CD4-positive, alpha-beta T cell treated with Interleukin-6 at 100 ng/mL for 8 hours (primary cell): ENCODE measurements around the gene L3MBTL2.
"Not testable (repeated sequence)": the region's sequence is repeated elsewhere in the genome, so short reads cannot be mapped to it uniquely, and the experiment has no call there.

Experiments
- DNase-seq: peaks from one replicate; pipeline ENCODE4 v3.0.0-alpha.2; 2020; ENCODE audit warnings: mixed read lengths, low spot score

L3MBTL2 gene

DNA sequence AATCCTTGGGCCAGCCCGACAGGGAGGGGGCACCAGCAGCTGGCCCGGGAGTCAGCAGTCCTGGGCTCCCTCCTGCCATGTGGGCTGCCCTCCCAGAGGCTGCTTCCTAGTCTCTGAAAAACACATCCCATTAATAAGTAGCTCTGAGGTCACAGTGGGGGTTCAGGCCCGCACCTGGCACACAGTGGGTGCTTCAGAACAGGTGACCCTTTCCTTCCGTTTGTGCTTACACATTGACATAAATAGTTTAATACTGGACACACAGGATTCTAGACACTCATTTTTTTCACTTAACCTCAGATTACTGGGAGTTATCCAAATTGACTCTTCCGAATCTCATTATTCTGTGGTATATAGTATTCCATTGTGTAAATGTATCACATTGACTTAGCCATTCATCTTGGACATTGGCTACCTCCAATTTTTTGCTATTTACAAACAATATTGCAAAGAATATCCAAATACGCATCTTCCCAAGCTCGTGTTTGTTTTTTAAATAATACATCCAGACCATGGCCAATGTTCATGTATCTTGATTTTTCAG, 36.1 kb downstream of the L3MBTL2 start:
- no peak for DNase-seq

DNA sequence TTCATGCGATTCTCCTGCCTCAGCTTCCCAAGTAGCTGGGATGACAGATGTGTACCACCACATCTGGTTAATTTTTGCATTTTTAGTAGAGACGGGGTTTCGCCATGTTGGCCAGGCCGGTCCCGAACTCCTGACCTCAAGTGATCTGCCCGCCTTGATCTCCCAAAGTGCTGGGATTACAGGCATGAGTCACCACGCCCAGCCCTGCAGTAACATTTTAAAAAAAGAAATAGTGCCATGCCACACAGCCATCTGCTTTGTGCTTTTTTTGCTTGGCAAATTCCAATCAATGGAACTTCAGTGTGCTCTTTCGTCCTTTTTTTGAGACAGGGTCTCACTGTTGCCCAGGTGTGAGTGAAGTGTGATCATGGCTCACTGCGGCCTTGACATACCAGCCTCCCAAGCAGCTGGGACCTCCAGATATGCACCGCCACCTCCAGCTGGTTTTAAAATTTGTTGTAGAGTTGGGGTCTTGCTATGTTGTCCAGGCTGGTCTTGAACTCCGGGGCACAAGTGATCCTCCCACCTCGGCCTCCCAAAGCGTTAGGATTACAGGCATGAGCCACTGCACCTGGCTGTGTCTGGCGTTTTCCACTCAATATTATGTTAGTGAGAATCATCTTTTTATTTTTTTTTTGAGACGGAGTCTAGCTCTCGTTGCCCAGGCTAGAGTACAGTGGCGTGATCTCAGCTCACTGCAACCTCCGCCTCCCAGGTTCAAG, 37.4 kb downstream of the L3MBTL2 start:
- DNase-seq = no peak

DNA sequence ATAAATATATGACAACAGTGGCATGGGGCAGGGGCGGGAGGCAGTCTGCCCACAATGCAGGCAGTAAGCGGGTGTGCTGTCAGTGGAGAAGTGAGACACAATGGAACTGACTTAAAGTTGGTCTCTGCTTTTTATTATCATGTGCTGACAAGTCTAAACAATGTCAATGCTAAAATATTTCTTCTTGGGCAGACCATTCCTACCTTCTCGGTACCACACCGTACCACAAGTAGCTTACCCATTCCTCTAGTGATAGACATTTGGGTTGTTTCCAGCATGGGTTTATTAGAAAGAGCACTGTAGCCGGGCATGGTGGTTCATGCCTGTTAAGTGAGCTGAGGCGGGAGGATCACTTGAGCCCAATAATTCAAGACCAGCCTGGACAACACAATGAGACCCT, 38.2 kb downstream of the L3MBTL2 start:
- no peak for DNase-seq

DNA sequence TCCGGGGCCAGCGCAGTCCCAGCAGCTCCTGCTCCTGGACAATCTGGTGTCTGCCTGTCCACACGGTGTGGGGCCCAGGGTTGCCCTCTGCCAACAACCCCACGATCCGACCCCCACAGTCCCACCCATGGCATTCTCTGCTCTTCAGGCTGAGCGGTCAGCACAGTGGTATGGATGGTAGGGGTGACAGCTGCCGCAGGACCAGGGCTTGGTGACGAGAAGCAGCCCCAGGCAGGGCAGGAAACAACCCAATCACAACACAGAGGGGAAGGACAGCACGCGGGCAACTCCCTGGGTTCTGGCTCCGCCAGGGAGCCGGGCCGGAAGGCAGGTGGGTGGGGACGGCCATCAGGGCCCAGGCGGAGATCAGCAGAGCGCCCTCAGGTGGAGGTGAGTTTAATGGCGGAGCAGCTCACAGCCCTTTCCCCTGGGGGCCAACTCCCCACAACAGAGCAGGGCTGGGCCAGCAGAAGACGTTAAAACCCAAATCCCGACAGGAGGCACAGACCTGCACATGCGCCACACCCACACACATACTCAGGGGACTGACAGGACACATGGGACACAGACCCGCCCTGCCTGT, 40.9 kb downstream of the L3MBTL2 start:
- no peak for DNase-seq

DNA sequence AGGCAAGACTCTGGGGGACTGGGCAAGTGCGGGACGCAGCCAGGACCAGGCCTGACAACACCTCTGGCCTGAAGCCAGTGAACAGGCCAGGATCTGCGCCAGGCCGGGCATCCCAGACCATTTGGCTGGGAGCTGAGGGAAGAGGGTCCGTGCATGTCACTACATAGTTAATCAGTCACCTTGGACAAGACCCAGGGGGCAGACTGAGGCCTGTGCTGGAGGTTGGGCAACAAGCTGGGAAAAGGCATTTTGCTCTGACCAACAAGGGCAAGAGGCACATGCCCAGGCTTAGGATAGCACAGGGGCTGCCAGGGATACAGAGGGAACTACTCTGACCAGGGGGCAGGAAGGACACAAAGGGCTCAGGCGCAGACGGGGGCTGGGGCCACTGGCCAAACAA, 42.6 kb downstream of the L3MBTL2 start:
- DNase-seq = no peak

DNA sequence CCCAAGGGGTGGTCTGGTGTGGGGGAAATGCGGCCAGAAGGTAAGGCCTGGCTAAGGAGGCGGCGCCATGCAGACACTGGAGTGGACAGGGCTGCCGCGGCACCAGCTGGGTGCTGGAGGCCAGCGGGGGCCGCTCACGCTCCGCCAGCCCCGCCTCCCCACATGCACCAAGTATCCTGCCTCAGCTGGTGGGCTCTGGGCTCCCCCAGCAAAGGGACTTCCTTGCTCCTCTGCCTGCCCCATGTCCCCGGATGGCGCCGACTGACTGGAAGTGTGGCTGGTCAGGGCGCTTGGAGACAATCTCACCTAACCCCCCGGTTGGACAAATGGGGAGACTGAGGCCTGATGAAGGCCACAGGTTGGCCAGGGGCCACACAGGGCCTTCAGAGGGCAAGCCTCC, 43.2 kb downstream of the L3MBTL2 start:
- no peak for DNase-seq

DNA sequence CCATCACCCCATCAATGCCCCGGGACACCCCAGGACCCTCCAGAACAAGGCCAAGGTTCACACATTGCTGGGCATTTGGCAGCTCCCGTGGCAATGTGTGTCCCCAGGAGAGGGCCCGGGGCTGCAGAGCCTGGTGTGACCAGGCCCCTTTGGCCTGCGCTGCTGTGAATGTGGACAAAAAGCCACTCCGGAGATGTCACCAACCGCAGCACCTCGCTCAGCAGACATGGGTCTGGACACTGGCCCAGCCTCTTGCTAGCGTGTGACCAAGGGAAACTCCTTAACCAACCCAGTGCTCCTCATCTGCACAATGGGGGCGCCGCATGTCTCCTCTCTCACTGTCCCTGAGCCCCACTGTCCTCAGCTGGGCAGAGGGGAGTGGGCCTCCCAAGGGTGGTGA, 43.6 kb downstream of the L3MBTL2 start:
- DNase-seq = no peak

DNA sequence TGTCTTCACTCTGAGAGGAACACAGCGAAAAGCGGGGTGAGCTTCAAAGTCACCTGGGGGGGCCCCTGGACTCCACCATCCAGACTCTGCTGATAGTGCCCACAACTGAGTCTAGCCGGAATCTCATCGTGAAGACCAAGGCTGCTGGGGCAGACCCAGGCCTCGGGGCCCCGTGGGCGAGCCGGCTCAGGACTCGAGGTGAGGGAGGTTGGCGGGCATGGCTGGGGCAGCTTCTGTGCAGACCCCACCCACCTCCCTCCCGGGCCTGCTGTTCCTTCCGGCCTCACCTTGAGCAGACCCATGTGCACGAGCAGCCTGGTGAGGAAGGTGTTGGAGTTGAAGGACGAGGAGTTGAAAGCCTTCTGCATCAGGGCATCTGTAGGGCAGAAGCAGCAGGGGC, 44.3 kb downstream of the L3MBTL2 start:
- DNase-seq = no peak

DNA sequence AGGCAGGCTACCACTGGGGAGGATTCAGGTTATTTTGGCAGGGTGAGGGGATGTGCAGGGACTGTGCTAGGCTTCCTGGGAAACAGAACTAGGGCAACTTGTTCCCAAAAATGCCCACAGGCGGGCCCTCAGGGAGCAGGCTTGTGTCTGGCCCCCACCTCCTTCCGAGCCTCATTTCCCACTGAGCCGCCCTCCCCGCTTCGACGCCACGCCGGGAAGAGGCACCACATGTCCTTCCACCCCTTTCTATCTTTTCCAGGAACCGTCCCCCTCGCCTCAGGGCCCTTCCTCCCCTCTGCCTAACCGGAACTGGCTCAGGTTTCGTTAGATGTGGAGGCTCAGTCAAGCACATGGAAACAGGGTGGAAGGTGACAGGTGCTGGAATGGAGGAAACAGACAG, 45.0 kb downstream of the L3MBTL2 start:
- no peak for DNase-seq

DNA sequence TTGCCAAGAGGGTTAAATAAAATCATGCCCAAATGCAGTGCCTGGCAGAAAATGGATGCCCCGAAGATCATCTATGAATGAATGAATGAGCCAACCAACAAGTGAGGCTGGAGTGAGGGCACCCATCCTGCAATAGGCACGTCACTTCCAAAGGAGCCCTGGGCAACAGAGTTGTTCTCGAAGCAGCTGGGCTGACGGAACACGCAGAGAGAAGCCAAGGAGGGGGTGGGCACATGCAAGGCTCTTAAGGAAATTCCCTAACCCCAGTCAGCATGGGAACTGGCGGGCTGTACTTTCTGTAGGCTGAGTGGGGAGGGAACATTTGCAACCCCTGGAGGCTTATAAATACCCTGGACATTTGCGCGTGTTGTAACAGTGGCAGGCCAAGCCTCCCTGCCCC, 47.3 kb downstream of the L3MBTL2 start:
- DNase-seq = no peak

DNA sequence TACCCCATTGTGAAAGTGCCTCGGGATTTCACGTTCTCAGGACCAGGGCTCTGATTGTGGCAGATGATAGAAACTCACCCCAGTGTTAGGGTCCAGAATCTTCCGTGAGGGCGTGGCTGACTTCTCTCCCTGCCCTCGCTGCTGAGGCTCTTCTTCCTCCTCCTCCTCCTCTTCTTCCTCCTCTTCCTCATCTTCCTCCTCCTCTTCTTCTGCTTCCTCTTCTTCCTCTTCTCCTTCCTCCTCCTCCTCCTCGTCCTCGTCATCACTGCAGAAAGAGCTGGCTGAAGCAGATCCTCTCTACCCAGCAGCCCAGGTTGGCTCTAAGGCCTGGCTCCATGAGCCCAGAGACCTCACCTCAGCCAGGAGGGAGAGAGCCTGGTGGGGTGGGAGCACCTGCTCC, 49.1 kb downstream of the L3MBTL2 start:
- DNase-seq = no peak

DNA sequence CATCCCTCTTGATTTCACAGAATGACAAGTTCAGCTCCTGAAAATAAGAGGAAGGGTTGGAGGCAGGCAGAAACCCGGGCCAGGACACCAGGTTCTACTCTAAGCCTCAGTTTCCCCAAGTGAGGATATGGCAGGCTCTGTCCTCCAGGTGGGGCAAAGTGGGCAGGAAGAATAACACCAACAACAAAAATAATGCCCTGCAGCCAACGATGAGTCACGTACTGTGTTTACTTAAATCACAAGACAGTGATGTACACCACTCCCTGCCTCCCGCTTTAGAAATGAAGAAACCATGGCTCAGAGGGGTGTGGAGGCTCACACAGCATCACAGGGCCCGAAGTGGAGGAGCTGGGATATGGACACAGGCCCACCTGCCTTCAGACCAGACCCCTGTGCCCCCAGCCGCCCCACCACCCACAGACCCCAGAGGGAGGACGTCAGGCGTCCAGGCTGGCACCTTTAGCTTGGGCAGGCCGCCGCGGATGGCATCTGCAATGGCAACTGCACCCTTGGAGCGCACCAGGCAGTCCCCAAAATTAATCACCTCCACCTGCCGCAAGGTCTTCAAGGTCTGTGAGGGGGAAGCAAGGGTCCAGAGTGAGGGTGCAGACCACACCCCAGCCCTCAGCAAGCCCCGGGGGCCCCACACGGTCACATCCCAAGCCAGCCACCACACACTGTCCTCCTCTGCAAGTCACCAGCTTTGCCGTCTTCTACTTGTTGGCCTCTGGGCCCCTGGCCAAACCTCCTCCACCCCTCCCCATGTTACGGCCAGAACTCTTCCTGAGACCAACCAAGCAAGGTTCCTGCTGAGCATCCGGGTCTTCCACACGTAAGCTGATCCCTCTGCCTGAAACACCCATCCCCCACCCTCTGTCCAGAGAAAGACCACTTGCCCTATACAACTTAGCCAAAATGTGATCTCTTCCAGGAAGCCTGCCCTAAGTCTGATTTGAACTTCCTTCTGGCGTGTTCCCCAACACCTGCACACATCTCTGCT, 51.4 kb downstream of the L3MBTL2 start:
- no peak for DNase-seq

DNA sequence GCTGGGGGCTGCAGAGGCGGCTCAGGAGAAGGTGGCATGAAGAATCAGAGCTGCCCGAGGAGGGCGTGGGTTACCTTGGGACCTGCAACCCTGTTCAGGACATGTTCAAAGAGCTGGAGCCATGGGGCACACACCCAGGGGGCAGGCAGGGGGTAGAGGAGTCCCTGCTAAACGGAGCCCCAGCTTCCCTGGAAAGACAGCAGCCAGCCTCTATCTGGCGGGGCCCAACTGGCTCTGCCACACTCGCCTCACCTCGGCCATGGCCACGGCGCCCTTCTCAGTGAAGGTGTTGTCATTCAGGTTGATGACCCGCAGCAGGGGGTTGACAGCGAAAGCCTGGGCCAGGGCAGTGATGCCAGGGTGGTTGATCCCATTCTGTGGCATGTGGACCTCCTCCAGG, 52.6 kb downstream of the L3MBTL2 start:
- DNase-seq = no peak

DNA sequence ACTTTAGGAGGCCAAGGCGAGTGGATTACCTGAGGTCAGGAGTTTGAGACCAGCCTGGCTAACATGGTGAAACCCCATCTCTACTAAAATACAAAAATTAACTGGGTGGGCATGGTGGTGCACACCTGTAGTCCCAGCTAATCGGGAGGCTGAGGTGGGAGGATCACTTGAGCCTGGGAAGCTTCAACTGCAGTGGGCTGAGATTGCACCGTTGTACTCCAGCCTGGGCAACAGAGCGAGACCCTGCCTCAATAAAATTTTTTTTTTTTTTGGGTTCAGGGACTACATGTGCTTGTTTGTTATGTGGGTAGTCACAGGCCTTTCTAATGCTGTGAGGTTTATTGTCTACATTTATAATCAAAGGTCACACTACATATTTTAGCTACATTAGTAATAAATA, 54.6 kb downstream of the L3MBTL2 start:
- not testable (repeated sequence) for DNase-seq

DNA sequence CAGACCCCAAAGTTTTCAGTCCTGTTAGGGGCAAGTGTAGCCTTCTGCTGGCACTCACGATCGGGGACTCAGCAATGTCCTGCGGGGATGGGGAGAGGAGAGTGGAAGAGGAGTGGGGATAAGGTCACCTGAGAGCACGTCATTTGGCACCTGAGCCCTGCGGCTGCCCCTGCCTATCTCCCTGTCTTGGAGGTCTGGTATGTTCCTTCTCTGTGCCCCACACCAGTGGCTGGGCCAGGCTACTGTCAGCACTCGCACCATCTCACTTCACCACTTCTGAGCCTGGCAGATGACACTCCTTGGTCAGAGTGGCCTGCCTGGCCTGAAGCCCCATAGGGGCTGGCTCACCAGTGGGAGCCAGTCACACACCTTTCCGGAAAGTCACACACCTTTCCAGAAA, 55.8 kb downstream of the L3MBTL2 start:
- DNase-seq = no peak

DNA sequence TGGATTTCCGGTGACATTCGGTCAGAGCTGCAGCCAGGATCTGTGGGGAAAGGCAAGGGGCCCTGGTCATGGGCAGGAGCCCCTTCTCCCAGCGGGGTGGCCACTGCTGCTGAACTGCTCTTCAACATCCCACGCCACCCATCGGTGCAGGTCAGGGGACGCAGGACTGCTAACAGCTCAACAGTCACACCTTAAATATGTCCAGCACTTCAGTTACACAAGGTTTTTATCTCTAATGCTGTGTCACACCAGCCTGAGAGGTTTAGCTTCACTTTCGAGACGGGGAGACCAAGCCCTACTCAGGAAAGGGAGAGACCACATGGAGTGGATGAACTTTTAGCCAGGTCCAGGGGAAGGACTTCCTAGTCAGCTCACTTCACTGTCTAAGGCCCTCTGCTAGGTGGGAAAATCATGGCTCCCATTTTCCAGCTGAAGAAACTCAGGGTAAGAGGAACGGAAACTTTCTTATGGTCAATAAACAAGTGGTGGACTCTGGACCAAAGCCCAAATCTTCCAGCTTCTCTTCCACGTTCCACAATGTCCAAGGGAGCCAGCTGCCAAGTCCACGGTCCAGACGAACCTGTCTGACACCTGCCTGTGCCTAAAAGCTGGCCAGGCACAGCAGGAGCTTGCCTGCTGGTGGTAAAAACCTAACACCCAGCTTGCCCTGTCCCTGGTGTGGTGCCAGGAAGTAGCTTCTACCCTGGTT, 56.6 kb downstream of the L3MBTL2 start:
- no peak for DNase-seq

DNA sequence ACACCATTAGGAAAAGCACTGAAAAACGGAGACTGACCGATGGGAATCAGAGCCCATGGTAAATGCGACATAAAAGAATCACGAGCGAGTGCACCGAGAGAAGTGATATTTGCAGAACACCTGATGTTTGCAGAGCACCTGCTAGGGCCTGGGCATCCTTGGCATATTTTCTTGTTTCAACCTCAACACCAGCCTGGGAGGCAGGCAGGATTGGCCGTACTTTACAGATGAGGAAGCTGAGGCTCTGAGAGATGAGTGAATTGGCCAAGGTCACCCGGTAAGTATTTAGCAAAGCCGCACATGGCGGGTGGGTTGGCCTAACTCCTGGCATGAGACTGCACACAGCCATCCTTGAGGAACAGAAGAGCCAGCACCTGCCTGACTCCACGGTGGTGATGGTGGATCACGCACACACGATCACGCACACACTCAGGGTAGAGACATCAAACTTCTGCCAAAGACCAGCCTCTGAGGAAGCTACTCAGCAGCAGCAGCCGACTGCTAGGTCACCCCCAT, 57.2 kb downstream of the L3MBTL2 start:
- DNase-seq = no peak

DNA sequence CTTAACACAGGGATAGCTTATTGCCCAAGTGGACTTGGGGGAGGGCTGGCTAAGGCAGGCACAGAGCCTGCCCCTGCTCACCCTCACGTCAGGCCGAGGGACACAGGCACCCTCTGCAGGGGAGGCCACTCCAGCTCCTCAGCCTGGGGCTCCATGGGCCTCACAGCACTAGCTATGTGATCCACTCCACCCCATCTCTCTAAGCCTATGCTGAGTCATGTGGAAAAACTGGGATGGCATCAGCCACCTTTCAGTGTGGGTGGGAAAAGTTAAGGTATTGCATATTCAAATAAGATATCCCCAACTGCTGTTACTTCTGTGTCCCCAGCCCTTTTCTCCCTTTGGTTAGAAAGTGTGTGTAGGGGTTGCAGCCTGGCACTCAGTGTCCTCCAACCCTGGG, 58.6 kb downstream of the L3MBTL2 start:
- DNase-seq = no peak

DNA sequence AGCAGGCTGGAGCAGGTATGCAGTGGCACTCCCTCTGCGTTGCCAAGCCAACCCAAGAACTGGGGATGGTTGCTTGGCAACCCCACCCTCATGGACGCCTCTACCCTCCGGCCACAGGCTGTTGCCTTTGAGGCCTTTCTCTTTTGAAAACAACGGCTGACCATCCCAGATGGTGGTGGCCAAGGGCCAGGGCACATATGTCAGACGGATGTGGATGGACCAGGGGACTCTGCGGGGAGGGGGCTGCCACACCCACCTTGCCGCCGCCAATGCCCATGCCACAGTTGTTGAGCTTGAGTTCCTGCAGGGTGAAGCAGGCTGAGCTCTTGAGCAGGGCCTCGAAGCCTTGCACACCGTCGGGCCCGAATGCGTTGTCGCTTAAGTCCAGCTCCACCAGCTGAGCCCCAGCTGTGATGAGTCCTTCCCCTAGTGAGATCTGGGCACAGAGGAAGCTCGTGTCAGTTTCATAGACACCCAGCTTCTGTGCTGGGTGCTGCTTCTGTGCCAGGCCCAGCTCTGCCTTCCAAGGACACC, 59.4 kb downstream of the L3MBTL2 start:
- DNase-seq = no peak

DNA sequence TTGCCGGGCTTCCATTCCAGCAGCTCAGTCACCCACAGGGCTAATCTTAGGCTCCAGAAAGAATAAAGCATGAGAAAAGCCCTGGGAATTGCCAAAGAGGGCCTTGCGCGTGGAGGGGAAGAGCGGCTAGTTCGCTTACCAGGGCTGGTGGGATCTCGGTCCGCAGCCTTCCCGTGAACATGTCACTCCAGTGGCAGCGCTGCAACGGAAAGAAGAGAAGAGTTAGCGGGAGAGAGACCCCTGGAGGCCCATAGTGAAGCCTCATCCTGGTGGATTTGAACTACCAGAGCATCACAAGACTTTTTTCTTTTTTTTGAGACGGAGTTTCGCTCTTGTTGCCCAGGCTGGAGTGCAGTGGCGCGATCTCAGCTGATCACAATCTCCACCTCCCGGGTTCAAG, 62.8 kb downstream of the L3MBTL2 start:
- DNase-seq = no peak

DNA sequence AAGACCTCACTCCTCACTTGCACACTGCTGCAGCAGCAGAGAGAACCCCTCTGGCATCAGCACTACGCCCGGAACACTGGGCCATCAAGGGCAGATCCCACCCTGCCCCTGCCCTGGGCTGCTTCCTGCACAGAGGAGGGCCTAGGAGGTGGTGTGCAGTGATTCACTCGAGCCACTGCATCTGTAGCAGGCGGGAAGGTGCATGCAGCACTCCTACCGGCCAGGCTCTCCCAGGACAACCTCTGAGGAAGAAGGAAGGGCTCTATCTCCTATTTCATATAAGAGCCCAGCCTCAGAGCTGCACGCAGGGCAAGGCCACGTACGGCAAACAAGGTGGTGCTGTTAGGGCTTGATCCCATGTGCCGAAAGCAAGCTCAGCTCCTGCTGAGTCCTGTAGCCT, 66.7 kb downstream of the L3MBTL2 start:
- no peak for DNase-seq

DNA sequence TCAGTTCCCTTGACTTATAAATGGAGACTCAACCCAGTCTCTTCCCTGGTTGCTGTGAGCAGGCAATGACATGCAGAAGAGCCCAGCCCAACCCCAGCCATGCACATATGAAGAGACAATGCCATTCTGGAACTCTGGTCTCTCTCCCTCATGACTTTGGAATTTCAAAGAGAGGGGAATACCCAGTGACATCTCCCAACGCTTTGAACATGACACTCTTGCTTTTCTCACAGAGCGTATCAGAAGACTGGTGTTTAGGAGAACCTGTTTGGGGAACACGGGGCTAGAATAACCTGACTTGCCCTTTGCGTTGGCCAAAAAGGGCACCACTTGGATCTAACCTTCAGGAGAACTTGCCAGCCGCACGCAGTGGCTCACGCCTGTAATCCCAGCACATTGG, 68.0 kb downstream of the L3MBTL2 start:
- DNase-seq = no peak
